Osteoblast (primary cell): ENCODE measurements around the gene KLHL26. TPM values are rescaled to one million over a fixed set of nuclear protein-coding genes. Genes with fewer than 3 reads are reported as not detected.
A peak's percentile ranks its signal among the peaks of the same experiment; 100 is the strongest.

Experiments used
- DNase-seq: peaks from one replicate; pipeline ENCODE4 v3.0.0; 2011; ENCODE audit warnings: low spot score, mixed read lengths; ENCODE audit not compliant: insufficient read length; ENCODE audit errors: missing footprints
- H2AFZ ChIP-seq: 2 replicates; pipeline ENCODE4 v1.6.0; 2011; ENCODE audit warnings: mild to moderate bottlenecking, low read length
- H3K27ac ChIP-seq: 2 replicates; pipeline ENCODE4 v1.5.1; 2011; ENCODE audit warnings: mild to moderate bottlenecking, low read depth, low read length, moderate library complexity
- H3K27me3 ChIP-seq: 2 replicates; pipeline ENCODE4 v1.6.0; 2012; ENCODE audit warnings: mild to moderate bottlenecking, control low read depth, inconsistent platforms, low read length, moderate library complexity; ENCODE audit not compliant: insufficient read depth
- H3K36me3 ChIP-seq: 2 replicates; pipeline ENCODE4 v1.5.1; 2011; ENCODE audit warnings: mild to moderate bottlenecking, low read length, control low read depth, moderate library complexity; ENCODE audit not compliant: insufficient read depth
- H3K4me1 ChIP-seq: 2 replicates; pipeline ENCODE4 v1.5.1; 2011; ENCODE audit warnings: mild to moderate bottlenecking, low read length, control low read depth, moderate library complexity; ENCODE audit not compliant: insufficient read depth
- H3K4me2 ChIP-seq: 2 replicates; pipeline ENCODE4 v1.6.0; 2011; ENCODE audit warnings: mild to moderate bottlenecking, low read length; ENCODE audit not compliant: insufficient read depth
- H3K4me3 ChIP-seq: fragments of 200-600 bp; sonication (generic); 3 replicates; pipeline ENCODE4 v1.5.1; 2012; ENCODE audit warnings: mild to moderate bottlenecking, low read length, inconsistent platforms; ENCODE audit not compliant: insufficient read depth
- H3K79me2 ChIP-seq: 2 replicates; pipeline ENCODE4 v1.6.0; 2012; ENCODE audit warnings: mild to moderate bottlenecking, low read length, control low read depth, inconsistent platforms; ENCODE audit not compliant: insufficient read depth
- H3K9me3 ChIP-seq: 2 replicates; pipeline ENCODE4 v1.5.1; 2011; ENCODE audit warnings: low read depth, low read length, control low read depth
- H4K20me1 ChIP-seq: 2 replicates; pipeline ENCODE4 v1.6.0; 2012; ENCODE audit warnings: mild to moderate bottlenecking, low read length, control low read depth; ENCODE audit not compliant: insufficient read depth
- total RNA-seq: library from RNA; depleted of rRNA; stranded (reverse); fragments of >200 nt; gene quantifications from 2 replicates; pipeline ENCODE4 v1.2.3, GENCODE V29; 2012
- TF ChIP-seq, protein P1 (sequence below): IDR thresholded peaks from 2 replicates; pipeline ENCODE4 v1.5.1; 2011; ENCODE audit warnings: mild to moderate bottlenecking, low read depth, low read length, moderate library complexity; ENCODE audit errors: extremely low read depth

Gene KLHL26
- total RNA-seq, 1 donor: 5.1 TPM

DNA sequence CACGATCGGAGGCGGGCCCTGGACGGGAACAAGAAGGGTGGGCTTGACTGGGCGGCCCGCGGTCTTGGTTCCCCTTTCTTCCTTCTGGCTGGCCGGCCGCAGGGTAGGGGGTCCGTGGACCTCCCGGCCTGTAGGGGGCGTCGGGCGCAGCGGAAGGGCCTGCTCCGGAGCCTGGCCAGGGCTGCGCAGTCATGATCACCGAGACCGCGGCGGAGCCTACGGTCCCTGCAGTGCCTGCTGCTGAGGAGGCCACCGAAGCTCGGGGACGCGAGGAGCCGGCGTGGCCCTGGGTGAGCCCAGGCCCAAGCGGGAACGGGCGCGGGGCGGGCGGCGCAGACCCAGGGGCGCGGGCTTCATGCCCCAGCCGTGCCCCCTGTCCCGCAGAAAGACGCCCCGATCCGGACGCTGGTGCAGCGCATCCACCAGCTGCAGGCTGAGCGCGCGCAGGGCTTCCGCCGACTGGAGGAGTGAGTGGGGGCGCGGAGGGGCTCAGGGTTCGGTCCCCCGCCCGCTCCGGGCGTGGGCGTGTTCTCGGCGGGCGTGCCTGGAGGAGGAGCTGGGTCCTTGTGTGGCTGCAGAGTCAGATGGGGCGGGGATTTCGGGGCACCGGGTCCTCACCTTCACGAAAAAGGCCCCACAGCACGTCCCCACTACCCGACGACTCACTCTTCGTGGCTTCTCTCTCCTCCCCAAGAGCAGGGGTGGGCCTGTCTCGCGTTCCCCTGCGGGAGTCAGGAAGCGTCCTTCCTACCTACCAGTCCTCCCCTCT lies 48.0 kb upstream of the KLHL26 start, which contains the start of gene REX1BD:
TSS of gene REX1BD (plus strand) at position 188 of the 769 bp plus-strand sequence. CDS start at position 192, 4 bp downstream.
- Histone ChIP-seq H2AFZ (peak within 1 kb of the TSS; percentile 92), H3K4me1 (peaks cover 19% of the 10 kb centered on the region), H3K36me3 (peaks cover 3% of the 10 kb centered on the region), H3K4me2 (peak within 1 kb of the TSS; percentile 98), H3K27me3 (no peaks in the 10 kb centered on the region), H3K27ac (peak within 1 kb of the TSS; percentile 50), H3K9me3 (no peaks in the 10 kb centered on the region), H4K20me1 (peaks cover 8% of the 10 kb centered on the region), H3K79me2 (no peaks in the 10 kb centered on the region), H3K4me3 (peak within 1 kb of the TSS; percentile 91)
- DNase-seq: peak; percentile 98
- TF ChIP-seq, protein P1, sequence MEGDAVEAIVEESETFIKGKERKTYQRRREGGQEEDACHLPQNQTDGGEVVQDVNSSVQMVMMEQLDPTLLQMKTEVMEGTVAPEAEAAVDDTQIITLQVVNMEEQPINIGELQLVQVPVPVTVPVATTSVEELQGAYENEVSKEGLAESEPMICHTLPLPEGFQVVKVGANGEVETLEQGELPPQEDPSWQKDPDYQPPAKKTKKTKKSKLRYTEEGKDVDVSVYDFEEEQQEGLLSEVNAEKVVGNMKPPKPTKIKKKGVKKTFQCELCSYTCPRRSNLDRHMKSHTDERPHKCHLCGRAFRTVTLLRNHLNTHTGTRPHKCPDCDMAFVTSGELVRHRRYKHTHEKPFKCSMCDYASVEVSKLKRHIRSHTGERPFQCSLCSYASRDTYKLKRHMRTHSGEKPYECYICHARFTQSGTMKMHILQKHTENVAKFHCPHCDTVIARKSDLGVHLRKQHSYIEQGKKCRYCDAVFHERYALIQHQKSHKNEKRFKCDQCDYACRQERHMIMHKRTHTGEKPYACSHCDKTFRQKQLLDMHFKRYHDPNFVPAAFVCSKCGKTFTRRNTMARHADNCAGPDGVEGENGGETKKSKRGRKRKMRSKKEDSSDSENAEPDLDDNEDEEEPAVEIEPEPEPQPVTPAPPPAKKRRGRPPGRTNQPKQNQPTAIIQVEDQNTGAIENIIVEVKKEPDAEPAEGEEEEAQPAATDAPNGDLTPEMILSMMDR: peak; percentile 75

DNA sequence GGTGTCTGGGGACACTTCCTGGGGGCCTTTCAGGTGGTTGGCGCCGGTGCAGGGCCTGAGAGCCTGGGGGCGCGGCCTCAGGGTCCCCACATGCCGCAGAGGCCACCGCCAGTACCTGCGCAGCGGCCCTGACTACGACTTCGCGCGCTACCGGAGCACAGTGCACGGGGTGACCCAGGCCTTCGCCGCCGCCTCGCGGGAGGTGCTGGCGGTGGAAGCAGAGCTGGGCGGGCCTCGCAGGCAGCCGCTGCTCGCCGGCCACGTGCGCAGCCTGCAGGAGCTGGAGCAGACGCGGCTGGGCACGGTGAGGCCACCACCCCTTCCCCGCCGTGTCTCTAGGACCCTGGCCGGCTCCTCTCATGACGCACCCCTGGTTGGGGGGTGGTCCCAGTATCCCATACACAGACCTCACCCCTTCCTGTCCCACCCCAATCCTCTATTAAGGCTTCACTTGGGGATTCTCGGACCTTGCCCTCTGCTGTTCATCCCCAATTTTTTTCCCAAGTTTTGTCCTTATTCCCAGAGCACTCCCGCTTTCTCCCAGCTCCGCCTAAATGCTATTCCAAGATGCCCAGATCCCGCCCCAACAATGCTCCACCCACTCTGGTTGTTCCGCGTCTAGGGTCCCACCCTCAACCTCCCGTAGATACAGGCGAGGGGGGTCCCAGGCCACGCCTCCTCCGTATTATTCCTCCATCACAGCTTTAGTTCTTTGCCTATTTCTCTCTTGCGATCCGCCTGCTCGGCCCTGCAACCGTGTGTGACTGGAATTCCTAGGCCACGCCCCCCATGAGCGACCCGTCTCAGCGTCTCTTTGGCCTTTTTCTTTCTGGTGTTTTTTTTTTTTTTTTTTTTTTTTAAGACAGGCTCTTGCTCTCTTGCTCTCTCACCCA lies 47.2 kb upstream of the KLHL26 start:
- TF ChIP-seq, protein P1: peak; percentile 8
- Histone ChIP-seq H3K79me2 (no peaks in the 10 kb centered on the region), H3K36me3 (peaks cover 3% of the 10 kb centered on the region), H3K9me3 (no peaks in the 10 kb centered on the region), H3K4me2 (peak overlapping the region; percentile 98), H3K4me3 (peak overlapping the region; percentile 91), H3K4me1 (peaks cover 19% of the 10 kb centered on the region), H3K27me3 (no peaks in the 10 kb centered on the region), H2AFZ (peak overlapping the region; percentile 92), H4K20me1 (peaks cover 8% of the 10 kb centered on the region), H3K27ac (peak overlapping the region; percentile 50)
- DNase-seq: peak; percentile 95

DNA sequence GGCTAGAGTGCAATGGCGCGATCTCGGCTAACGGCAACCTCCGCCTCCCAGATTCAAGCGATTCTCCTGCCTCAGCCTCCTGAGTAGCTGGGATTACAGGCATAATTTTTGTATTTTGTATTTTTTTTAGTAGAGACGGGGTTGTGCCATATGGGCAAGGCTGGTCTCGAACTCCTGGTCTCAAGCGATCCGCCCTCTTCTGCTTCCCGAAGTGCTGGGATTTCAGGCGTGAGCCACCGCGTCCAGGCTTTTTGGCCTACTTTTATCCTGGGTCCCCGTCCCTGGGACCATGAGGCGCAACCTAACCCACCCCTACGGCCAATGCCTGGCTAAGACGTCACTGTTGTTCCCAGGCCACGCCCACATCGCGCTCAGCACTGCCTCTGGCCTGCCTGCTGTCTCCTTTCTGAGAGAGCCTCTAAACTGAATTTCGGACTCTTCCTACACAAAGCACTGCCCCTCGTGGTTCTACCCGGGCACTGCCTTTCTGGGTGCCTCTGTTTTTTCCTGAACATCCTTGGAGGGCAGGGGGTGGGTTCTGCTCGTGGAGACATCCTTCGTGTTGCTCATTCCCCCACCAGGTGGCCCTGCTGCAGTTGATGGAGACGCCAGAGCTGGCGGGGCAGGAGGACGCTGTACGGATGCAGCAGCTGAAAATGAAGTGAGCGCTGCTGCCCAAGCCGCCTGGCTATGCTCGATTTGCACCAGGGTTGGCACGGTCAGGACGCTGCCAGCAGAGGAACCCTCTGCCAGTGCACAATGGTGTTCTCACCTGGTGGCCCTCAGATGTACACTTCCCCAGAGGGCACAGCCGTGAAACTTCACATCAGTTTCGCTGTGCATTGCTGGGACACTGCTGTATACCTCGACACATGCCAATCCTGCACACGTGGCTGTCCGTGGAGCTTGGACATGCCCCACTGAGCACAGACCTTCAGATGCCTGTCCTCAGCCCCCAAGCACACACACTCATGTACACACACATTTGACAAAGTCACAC lies 46.3 kb upstream of the KLHL26 start:
- peaks cover 3% of the 10 kb centered on the region for H3K36me3 ChIP-seq
- H3K27ac ChIP-seq: no peak overlapping the region
- peaks cover 19% of the 10 kb centered on the region for H3K4me1 ChIP-seq
- no peak overlapping the region for H2AFZ ChIP-seq
- TF ChIP-seq, protein P1: peak; percentile 32
- H3K79me2 ChIP-seq: no peaks in the 10 kb centered on the region
- DNase-seq: peak; percentile 86
- H3K4me2 ChIP-seq: peak overlapping the region; percentile 98
- H3K4me3 ChIP-seq: peak overlapping the region; percentile 91
- no peaks in the 10 kb centered on the region for H3K9me3 ChIP-seq
- H3K27me3 ChIP-seq: no peaks in the 10 kb centered on the region
- peaks cover 8% of the 10 kb centered on the region for H4K20me1 ChIP-seq
